H1 (cell line): Measurements from ENCODE around the gene SH2D1B.

ENCODE experiments used
- BACH1 ChIP-seq: IDR thresholded peaks from 2 replicates; pipeline ENCODE4 v1.6.1; 2012; ENCODE audit warnings: low read length, improper control_type of control experiment
- BRCA1 ChIP-seq: IDR thresholded peaks from 2 replicates; pipeline ENCODE4 v1.6.1; 2012; ENCODE audit warnings: low read depth, low read length, improper control_type of control experiment
- EGR1 ChIP-seq: IDR thresholded peaks from 2 replicates; pipeline ENCODE4 v1.6.1; 2011; ENCODE audit warnings: low read depth, low read length, borderline replicate concordance
- EZH2 ChIP-seq: fragments of 200-600 bp; sonication (generic); IDR thresholded peaks from 2 replicates; pipeline ENCODE4 v1.7.1; 2012; ENCODE audit warnings: low read depth, mild to moderate bottlenecking, moderate library complexity, low read length, inconsistent platforms; ENCODE audit not compliant: severe bottlenecking
- GABPA ChIP-seq: IDR thresholded peaks from 2 replicates; pipeline ENCODE4 v1.6.1; 2011; ENCODE audit warnings: mild to moderate bottlenecking, low read length, moderate library complexity, borderline replicate concordance; ENCODE audit not compliant: insufficient read depth
- RNF2 ChIP-seq: fragments of 200-900, 300-1000 bp; sonication (generic); IDR thresholded peaks from 2 replicates; pipeline ENCODE4 v1.7.1; 2016; ENCODE audit warnings: borderline replicate concordance, low read depth, mild to moderate bottlenecking, antibody characterized with exemption, low read length; ENCODE audit not compliant: poor library complexity, severe bottlenecking; ENCODE audit errors: missing control alignments
- RXRA ChIP-seq: IDR thresholded peaks from 2 replicates; pipeline ENCODE4 v1.6.1; 2011; ENCODE audit warnings: low read depth, mild to moderate bottlenecking, low read length, moderate library complexity; ENCODE audit not compliant: insufficient read depth
- YY1 ChIP-seq: IDR thresholded peaks from 2 replicates; pipeline ENCODE4 v1.6.1; 2011; ENCODE audit warnings: low read depth, mild to moderate bottlenecking, low read length
- TF ChIP-seq, protein P1 (sequence below), 3 experiments: IDR thresholded peaks; 1 replicate in 2 of 3; 2 replicates in 1 of 3; pipeline versions ENCODE4 v1.5.1 to v1.6.1; 2011; ENCODE audit warnings: low read length in 3 of 3, mild to moderate bottlenecking in 3 of 3, inconsistent platforms in 2 of 3, low read depth in 1 of 3, moderate library complexity in 1 of 3; ENCODE audit not compliant: insufficient read depth in 1 of 3; ENCODE audit errors: control extremely low read depth in 1 of 3

DNA sequence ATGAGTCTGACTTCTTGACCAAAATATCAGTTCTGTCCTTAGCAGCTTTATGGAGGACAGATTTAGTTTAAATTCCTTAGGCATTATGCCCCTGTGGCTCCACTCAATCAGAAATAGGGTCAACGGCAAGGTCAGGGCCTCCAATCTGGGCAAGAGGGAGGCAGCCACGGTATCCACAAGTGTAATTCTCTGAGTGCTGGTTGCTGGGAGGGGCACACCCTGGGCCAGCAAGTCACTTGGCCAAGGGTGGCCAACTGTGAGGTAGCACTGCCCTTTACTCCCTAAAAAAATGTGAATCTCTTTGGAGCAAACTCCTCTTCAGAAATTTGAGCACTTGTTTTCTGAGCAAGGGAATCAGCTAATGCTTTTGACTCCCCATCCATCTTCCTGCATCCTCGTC lies 48.1 kb downstream of the SH2D1B start:
- no peak for TF ChIP-seq EZH2
- TF ChIP-seq YY1 = no peak
- TF ChIP-seq BACH1 = no peak
- no peak for TF ChIP-seq BRCA1
- TF ChIP-seq GABPA = no peak
- TF ChIP-seq, protein P1, sequence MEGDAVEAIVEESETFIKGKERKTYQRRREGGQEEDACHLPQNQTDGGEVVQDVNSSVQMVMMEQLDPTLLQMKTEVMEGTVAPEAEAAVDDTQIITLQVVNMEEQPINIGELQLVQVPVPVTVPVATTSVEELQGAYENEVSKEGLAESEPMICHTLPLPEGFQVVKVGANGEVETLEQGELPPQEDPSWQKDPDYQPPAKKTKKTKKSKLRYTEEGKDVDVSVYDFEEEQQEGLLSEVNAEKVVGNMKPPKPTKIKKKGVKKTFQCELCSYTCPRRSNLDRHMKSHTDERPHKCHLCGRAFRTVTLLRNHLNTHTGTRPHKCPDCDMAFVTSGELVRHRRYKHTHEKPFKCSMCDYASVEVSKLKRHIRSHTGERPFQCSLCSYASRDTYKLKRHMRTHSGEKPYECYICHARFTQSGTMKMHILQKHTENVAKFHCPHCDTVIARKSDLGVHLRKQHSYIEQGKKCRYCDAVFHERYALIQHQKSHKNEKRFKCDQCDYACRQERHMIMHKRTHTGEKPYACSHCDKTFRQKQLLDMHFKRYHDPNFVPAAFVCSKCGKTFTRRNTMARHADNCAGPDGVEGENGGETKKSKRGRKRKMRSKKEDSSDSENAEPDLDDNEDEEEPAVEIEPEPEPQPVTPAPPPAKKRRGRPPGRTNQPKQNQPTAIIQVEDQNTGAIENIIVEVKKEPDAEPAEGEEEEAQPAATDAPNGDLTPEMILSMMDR (IDR thresholded peaks at IDR 0.05; ENCODE audit: control extremely low read depth in 1 of 3, insufficient read depth in 1 of 3, low read depth in 1 of 3, low read length in 3 of 3) = no peak
- TF ChIP-seq RNF2 = no peak
- no peak for TF ChIP-seq RXRA
- TF ChIP-seq EGR1 = no peak
